Measurements from ENCODE around the gene LSM14A. TPM values are rescaled to one million over a fixed set of nuclear protein-coding genes. Genes with fewer than 3 reads are reported as not detected.
A peak's percentile ranks its signal among the peaks of the same experiment; 100 is the strongest.
"Not testable (repeated sequence)": the region's sequence is repeated elsewhere in the genome, so short reads cannot be mapped to it uniquely, and the experiment has no call there.

LSM14A gene
- total RNA-seq, 1 experiment from 2014 or later, result 199 TPM

- Histone ChIP-seq H3T11ph (ENCODE audit: low read length) (no peak overlapping the region), H4K8ac (replicated peaks; ENCODE audit: insufficient read length, low read depth, low read length) (no peak overlapping the region), H3K79me2 (ENCODE audit: insufficient read depth, low read length) (no peaks in the 10 kb centered on the region), H3K18ac (ENCODE audit: insufficient read length, low read depth, low read length) (no peak overlapping the region), H4K91ac (ENCODE audit: insufficient read length, low read depth, low read length) (no peak overlapping the region), H3K56ac (ENCODE audit: insufficient read length, low read depth, low read length) (no peak overlapping the region), H2BK120ac (ENCODE audit: low read depth, low read length, poor library complexity, severe bottlenecking) (no peak overlapping the region), H2BK12ac (ENCODE audit: insufficient read length, low read depth, low read length) (no peak overlapping the region), H2AFZ (ENCODE audit: low read length) (no peak overlapping the region), H3K4ac (ENCODE audit: low read depth, low read length) (no peak overlapping the region), H3K23ac (ENCODE audit: insufficient read length, low read depth, low read length) (no peak overlapping the region), H2BK15ac (ENCODE audit: low read depth, low read length) (no peak overlapping the region), H3K23me2 (ENCODE audit: insufficient read length, low read depth, low read length, poor library complexity, severe bottlenecking) (no peaks in the 10 kb centered on the region), H3K4me1 (ENCODE audit: insufficient read depth, low read length) (no peaks in the 10 kb centered on the region), H3K27me3 (ENCODE audit: insufficient read depth, low read length) (no peaks in the 10 kb centered on the region), H2BK5ac (ENCODE audit: insufficient read length, low read length) (no peak overlapping the region), H3K4me2 (ENCODE audit: insufficient read depth, insufficient read length, low read length) (no peak overlapping the region), H3K79me1 (ENCODE audit: insufficient read depth, low read depth, low read length, poor library complexity, severe bottlenecking) (no peaks in the 10 kb centered on the region), H4K5ac (ENCODE audit: insufficient read length, low read depth, low read length) (no peak overlapping the region), H2AK5ac (ENCODE audit: insufficient read length, low read length) (no peak overlapping the region), H2BK20ac (ENCODE audit: low read depth, low read length, poor library complexity, severe bottlenecking) (no peak overlapping the region), H3K27ac (ENCODE audit: insufficient read length, low read depth, low read length) (no peak overlapping the region), H3K9me3 (ENCODE audit: control insufficient read depth, low read depth, low read length) (no peaks in the 10 kb centered on the region), H4K20me1 (ENCODE audit: control insufficient read depth, insufficient read depth, insufficient read length) (no peaks in the 10 kb centered on the region), H3K14ac (ENCODE audit: insufficient read depth, low read length) (no peak overlapping the region), H3K9ac (ENCODE audit: extremely low read depth, insufficient read length, low read length) (no peak overlapping the region)
- Mint-ChIP-seq H3K27ac (peak overlapping the region in 2 of 3 experiments; percentile 54 to 57; a peak in 2 of 7 replicates), H3K27me3 (ENCODE audit: low read depth) (no peaks in the 10 kb centered on the region), H3K4me3 (no peak overlapping the region; a peak in 2 of 5 replicates), H3K36me3 (ENCODE audit: insufficient read depth in 1 of 3, low read depth in 3 of 3) (0 out of 7 replicates have a peak, but pooled peaks cover 0 to 2% (median 0%) of the 10 kb centered on the region in 3 experiments), H3K4me1 (peaks cover 16 to 30% of the 10 kb centered on the region in 2 experiments), H3K9me3 (no peaks in the 10 kb centered on the region)
- TF ChIP-seq CTCF (conservative IDR thresholded peaks at IDR 0.05), result peak; percentile 85
- WGBS (ENCODE audit: extremely low coverage, insufficient read length, low lambda C conversion rate), result no CpG with 5 or more reads among the region's 13 CpGs
- peak; percentile 92 for DNase-seq
These were observed 69.4 kb downstream of the LSM14A start for GRCh38 chr19:34241513-34242337.

GRCh38 chr19:34243138-34243875 lies 71.0 kb downstream of the LSM14A start:
- H2BK15ac ChIP-seq (ENCODE audit: low read depth, low read length); H3K27ac ChIP-seq (ENCODE audit: insufficient read length, low read depth, low read length); H2BK120ac ChIP-seq (ENCODE audit: low read depth, low read length, poor library complexity, severe bottlenecking); H2BK5ac ChIP-seq (ENCODE audit: insufficient read length, low read length); H4K20me1 ChIP-seq (ENCODE audit: control insufficient read depth, insufficient read depth, insufficient read length); H3K4ac ChIP-seq (ENCODE audit: low read depth, low read length); H3K23ac ChIP-seq (ENCODE audit: insufficient read length, low read depth, low read length); H2BK20ac ChIP-seq (ENCODE audit: low read depth, low read length, poor library complexity, severe bottlenecking); H3K4me2 ChIP-seq (ENCODE audit: insufficient read depth, insufficient read length, low read length); H4K8ac ChIP-seq (replicated peaks; ENCODE audit: insufficient read length, low read depth, low read length); H3K27me3 Mint-ChIP-seq (ENCODE audit: low read depth); H3K27ac Mint-ChIP-seq; H3K79me1 ChIP-seq (ENCODE audit: insufficient read depth, low read depth, low read length, poor library complexity, severe bottlenecking); H3K14ac ChIP-seq (ENCODE audit: insufficient read depth, low read length); H3K79me2 ChIP-seq (ENCODE audit: insufficient read depth, low read length); H2AK5ac ChIP-seq (ENCODE audit: insufficient read length, low read length); H3K4me1 ChIP-seq (ENCODE audit: insufficient read depth, low read length); H2BK12ac ChIP-seq (ENCODE audit: insufficient read length, low read depth, low read length); H3K4me3 Mint-ChIP-seq; H3K36me3 Mint-ChIP-seq (ENCODE audit: insufficient read depth in 1 of 3, low read depth in 3 of 3); H3K23me2 ChIP-seq (ENCODE audit: insufficient read length, low read depth, low read length, poor library complexity, severe bottlenecking); DNase-seq; H4K91ac ChIP-seq (ENCODE audit: insufficient read length, low read depth, low read length); H3K9ac ChIP-seq (ENCODE audit: extremely low read depth, insufficient read length, low read length); H2AFZ ChIP-seq (ENCODE audit: low read length); H3K9me3 Mint-ChIP-seq; H4K5ac ChIP-seq (ENCODE audit: insufficient read length, low read depth, low read length); H3K27me3 ChIP-seq (ENCODE audit: insufficient read depth, low read length); H3T11ph ChIP-seq (ENCODE audit: low read length); H3K56ac ChIP-seq (ENCODE audit: insufficient read length, low read depth, low read length); H3K18ac ChIP-seq (ENCODE audit: insufficient read length, low read depth, low read length); H3K9me3 ChIP-seq (ENCODE audit: control insufficient read depth, low read depth, low read length): not testable (repeated sequence)
- peaks cover 7 to 24% of the 10 kb centered on the region in 2 experiments for H3K4me1 Mint-ChIP-seq
- WGBS (ENCODE audit: extremely low coverage, insufficient read length, low lambda C conversion rate), result no CpG with 5 or more reads among the region's 10 CpGs

All from H9 (cell line).